ENCODE data around the gene TPI1.
"Not testable (repeated sequence)": the region's sequence is repeated elsewhere in the genome, so short reads cannot be mapped to it uniquely, and the experiment has no call there.

The TPI1 gene

DNA sequence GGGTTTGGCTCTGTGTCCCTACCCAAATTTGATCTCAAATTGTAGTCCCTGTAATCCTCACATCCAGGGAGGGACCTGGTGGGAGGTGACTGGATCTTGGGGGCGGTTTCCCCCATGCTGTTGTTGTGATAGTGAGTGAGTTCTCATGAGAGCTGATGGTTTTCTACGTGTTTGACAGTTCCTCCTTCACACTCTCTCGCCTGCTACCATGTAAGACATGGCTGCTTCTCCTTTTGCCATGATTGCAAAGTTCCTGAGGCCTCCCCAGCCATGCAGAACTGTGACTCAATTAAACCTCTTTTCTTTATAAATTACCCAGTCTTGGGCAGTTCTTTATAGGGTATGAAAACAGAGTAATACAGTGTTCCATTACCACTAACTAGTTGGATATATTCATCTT lies 27.0 kb downstream of the TPI1 start:
- no peak for DNase-seq (ENCODE audit: low spot score)

DNA sequence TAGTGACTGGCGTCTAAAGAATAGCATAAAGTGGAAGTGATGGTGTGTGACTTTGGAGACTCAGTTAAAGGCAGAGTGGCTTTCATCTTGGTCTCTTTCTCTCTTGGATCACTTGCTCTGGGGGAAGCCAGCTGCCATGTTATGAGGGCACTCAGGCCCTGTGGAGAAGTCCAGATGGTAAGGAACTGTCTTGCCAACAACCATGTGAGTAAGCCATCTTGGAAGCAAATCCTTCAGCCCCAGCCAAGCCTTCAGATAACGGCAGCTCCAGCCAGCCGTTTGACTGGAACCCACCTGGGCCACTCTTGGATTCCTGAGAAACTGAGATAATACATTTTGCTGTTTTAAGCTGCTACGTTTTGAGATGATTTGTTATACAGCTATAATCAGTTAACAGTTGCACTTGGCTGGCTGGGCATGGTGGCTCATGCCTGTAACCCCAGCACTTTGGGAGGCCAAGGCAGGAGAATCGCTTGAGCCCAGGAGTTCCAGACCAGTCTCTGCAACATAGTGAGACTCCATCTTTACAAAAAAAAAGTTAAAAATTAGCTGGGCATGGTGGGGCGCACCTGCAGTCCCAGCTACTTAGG lies 29.6 kb downstream of the TPI1 start:
- no peak for DNase-seq (ENCODE audit: low spot score)

DNA sequence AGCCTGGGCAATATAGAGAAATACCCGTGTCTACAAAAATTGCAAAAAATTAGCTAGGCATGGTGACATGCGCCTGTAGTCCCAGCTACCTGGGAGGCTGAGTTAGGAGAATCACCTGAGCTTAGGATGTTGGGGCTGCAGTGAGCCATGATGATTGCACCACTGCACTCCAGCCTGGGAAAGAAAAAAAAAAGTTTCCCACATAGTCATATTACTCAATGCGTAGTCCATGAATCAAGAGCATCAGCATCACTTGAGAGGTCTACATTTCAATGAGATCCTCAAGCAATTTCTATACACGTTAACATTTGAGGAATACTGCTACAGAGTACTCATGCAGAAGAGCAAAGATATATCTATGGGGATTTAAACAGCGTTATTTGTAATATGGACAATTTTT lies 32.1 kb downstream of the TPI1 start:
- no peak for DNase-seq (ENCODE audit: low spot score)

- peak; percentile 53 for DNase-seq (ENCODE audit: low spot score)
Measured at GRCh38 chr12:6899837-6900519, 32.6 kb downstream of the TPI1 start.

GRCh38 chr12:6902448-6902847 lies 35.1 kb downstream of the TPI1 start:
- DNase-seq (ENCODE audit: low spot score) = no peak

GRCh38 chr12:6903722-6904121 lies 36.4 kb downstream of the TPI1 start:
- no peak for DNase-seq (ENCODE audit: low spot score)

DNA sequence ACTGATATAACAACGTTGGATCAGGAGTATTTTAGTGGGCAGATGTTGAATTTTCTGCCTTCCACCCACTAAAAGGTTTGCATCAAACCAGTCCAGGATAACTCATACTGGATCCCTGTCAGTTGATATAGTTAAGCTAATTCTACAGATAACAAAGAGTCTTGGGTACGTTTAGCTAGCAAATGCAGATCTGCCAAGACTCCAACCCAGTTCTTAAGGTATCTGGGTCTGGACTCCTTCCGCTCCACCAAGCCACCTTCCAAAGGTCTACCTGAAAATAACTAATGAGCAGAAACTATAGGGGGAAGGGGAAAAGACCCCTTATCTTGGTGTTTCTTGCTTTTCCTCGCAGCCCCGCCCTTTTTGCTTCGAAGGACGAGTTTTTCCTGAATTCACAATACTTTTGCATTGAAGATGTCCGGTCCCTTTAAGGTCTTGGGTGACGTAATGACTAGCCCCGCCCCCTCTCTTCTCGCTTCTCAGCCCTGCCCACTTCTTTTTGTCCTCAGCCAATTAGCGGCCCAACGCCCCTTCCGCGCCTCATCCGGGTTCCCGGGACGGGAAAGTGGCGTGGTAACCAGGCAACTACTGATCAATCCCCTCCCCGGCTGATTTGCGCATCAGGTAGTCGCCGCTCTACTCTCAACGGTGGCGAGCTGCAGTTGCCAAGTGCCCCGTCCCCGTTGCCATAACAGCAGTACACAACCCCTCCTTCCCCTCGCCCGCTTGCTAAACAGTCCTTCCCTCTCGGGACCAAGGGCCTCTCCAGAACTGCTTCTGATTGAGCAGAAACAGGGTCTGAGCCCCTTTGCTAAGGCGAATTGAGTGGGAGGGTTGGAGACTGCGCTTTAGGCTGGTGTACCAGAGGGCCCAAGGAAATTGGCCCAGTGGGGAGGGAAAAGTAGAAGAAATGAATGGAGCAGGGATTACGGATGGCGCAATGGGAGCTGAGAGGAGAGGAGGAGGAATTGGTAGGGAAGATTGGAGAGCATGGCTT lies 37.2 kb downstream of the TPI1 start, which contains the start of gene LRRC23:
TSS of gene LRRC23 (plus strand) at position 543 of the 997 bp plus-strand sequence. CDS start 812 bp downstream, outside the sequence.
- peak; percentile 97 for DNase-seq (ENCODE audit: low spot score)

DNA sequence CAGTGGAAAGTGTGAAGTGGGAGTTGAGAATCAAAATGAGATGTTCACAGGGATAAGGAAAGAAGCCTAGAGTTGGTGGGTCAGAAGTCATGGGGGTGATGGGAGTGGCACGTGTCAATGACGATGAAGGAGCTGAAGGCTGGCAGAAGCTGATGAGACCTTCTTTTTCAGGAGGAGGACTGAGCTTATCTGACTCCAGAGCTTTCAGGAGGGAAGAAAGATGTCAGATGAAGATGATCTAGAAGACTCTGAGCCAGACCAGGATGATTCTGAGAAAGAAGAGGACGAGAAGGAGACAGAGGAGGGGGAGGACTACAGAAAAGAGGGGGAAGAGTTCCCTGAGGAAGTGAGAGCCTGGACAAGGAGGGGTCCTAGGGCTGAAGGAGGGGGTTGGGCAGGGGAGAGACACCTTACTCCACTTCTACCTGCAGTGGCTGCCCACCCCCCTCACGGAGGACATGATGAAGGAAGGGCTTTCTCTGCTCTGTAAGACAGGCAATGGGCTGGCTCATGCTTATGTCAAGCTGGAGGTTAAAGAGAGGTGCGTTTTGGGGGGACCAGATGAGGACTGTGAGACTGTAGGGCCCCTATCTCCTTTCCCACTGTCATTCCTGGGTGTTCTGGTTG lies 38.2 kb downstream of the TPI1 start:
- no peak for DNase-seq (ENCODE audit: low spot score)

DNA sequence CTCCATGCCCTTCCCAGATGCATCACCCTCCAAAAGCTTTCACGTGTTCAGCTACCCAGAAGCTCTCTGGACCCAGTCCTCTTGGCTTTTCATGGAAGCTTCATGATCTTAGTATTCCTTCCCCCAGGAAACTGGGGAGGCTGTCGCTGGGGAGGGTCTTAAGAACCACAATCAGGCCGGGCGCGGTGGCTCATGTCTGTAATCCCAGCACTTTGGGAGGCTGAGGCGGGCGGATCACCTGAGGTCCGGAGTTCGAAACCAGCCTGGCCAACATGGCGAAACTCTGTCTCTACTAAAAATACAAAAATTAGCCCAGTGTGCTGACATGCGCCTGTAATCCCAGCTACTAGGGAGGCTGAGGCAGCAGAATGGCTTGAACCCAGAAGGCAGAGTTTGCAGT lies 40.8 kb downstream of the TPI1 start:
- DNase-seq (ENCODE audit: low spot score) = not testable (repeated sequence)

- no peak for DNase-seq (ENCODE audit: low spot score)
Measured at GRCh38 chr12:6909421-6910145, 42.3 kb downstream of the TPI1 start.

- DNase-seq (ENCODE audit: low spot score) = no peak
Measured at GRCh38 chr12:6912164-6912935, 45.0 kb downstream of the TPI1 start.

- DNase-seq (ENCODE audit: low spot score) = peak; percentile 86
Measured at GRCh38 chr12:6914246-6914946, 47.1 kb downstream of the TPI1 start, which contains the start of gene ENO2. Gene ENO2 (plus strand): TSS chr12:6914580. CDS start chr12:6915833, 1,253 bp downstream.

DNA sequence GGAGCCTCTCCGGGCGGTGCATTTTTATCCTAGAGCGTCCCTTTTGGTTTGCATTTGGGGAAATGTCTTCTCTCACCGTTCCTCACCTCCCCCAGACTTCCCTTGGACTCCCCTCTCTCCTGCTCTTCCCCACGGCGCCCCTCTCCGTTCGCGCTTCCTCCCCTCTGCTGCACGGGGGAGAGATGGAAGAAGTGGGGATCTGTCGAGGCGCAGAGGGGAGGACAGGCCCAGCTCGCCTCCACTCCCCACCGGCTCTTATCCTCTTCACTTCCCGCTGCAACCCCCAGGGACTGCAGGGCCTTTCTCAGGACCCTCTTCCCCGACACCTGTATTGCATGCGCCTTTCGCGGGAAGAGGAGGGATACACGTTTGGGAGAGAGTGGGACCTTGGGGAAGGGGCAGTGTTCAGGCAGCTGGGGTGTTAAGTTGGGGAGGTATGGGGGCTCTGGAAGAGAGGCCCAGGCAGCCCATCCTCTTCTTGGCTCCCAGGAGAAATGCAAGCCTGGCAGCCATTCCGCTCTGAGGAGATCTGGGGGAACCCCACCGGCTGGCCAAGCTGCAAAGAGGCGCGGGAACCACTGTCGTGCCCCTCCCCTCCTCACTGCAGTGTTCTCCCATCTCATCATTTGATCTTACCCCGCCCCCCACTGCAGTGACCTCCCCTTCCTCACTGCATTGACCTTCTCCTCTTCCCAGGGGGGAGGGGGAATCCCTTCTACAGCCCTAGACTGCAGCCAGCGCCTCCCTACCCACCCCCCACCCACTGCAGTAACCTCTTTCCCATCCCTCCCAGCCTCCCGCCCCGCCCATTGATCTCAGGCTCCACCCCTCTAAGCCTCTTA lies 47.8 kb downstream of the TPI1 start:
- no peak for DNase-seq (ENCODE audit: low spot score)

DNA sequence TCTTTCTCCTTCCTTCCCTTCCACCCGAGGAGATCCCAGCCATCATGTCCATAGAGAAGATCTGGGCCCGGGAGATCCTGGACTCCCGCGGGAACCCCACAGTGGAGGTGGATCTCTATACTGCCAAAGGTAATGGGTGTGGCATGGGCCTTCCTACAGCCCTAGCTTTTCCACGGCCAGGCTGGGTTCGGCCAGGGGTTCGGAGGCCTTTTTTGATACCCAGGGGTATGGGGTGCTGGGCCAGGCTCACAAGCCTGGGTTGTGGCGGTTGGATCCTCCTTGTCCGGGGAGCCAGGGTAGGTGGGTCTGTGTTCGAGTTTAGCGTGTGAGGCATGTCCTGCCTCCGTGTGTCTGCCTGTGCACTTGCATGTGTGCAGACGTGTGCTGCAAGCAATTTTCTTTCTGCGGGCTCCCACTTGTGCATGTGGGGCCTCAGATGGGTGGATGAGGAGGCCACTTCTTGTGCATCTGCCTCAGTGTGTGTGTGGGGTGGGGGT lies 48.5 kb downstream of the TPI1 start:
- no peak for DNase-seq (ENCODE audit: low spot score)

DNA sequence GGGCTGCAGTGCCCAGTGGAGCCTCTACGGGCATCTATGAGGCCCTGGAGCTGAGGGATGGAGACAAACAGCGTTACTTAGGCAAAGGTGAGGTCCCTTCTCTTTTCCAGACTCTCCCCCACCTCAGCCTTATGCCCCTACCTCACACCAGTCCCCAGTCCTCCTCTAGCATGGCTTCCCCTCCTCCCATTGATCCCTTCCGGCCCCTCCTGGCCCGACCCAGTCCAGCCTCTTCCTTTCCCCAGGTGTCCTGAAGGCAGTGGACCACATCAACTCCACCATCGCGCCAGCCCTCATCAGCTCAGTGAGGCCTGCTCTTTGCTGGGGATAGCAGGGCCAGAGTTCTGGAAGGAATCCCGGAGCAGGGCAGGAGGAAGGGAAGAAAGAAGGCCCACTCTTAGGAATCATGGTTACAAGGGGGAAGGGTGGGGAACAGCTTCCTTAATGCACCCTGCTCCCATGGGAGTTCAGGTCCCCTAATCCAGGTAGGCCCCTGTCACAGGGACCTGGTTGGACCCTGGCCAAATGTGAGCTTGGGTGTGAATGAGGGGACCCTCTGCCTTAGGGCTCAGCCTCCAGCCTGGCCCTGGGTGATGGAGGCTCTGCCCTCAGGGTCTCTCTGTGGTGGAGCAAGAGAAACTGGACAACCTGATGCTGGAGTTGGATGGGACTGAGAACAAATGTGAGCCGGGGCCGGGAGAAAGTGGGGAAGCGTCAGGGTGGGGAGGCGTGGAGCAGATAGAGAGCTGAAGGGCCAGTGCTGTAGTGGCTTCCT lies 49.3 kb downstream of the TPI1 start:
- no peak for DNase-seq (ENCODE audit: low spot score)

DNA sequence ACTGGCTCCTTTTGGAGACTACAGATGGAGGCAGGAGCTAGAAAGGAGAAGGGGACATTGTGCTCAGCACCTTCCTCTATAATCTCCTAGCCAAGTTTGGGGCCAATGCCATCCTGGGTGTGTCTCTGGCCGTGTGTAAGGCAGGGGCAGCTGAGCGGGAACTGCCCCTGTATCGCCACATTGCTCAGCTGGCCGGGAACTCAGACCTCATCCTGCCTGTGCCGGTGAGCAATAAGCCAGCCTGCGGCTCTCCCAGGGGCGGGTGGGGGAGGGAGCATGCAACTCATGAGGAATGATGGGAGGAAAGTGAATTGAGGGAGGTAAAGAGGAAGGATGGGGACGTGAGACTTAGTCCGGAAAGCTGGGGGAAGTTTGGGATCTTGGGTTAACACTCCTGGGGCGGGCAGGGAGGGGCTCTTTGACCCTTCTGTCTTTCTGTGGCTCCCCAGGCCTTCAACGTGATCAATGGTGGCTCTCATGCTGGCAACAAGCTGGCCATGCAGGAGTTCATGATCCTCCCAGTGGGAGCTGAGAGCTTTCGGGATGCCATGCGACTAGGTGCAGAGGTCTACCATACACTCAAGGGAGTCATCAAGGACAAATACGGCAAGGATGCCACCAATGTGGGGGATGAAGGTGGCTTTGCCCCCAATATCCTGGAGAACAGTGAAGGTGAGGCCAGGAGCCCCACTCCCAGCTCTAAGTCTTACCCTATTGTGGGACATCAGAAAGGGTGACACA lies 50.3 kb downstream of the TPI1 start:
- no peak for DNase-seq (ENCODE audit: low spot score)

DNA sequence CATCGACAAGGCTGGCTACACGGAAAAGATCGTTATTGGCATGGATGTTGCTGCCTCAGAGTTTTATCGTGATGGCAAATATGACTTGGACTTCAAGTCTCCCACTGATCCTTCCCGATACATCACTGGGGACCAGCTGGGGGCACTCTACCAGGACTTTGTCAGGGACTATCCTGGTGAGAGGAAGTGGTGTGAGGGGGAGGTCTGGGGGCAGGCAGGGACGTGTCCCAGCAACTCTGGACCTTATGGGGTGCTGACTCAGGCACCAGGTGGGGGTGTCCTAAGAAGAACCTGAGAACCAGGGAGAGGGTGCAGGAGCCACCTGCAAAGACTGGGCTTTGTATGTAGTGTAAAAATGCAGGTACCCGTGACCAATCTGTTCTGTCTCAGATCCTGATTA lies 52.3 kb downstream of the TPI1 start:
- no peak for DNase-seq (ENCODE audit: low spot score)
